A549 (cell line): ENCODE results near the gene CD164L2. TPM values are rescaled to one million over a fixed set of nuclear protein-coding genes. Genes with fewer than 3 reads are reported as not detected.

ENCODE experiments used
- ATAC-seq, 2 experiments: fragments of 200-7000 bp in 1 of 2; fragments of >200 bp in 1 of 2; cut with Nextera tagmentation in 1 of 2; cut with Tn5 transposase in 1 of 2; 3 replicates each; pipeline versions ENCODE4 v1.8.0 to v1.9.1; 2018 to 2020; ENCODE audit warnings: mild to moderate bottlenecking in 1 of 2, moderate library complexity in 1 of 2
- CTCF ChIA-PET: fragments of 300-600 bp; sonication (Branson Sonifier 250); formaldehyde crosslinking; extraction: SDS; loops from one replicate; lab custom pipeline; 2021; ENCODE audit warnings: antibody characterized with exemption, inconsistent platforms; lab: Yijun Ruan, JAX
- POLR2A ChIA-PET: fragments of 350-600 bp; formaldehyde crosslinking; extraction: SDS; loops from one replicate; lab custom pipeline; 2021; ENCODE audit warnings: antibody characterized with exemption, inconsistent platforms; lab: Yijun Ruan, JAX
- DNase-seq, 2 experiments: peaks; one replicate each; pipeline versions ENCODE4 v3.0.0 to v3.0.0-alpha.2; 2011 to 2016; ENCODE audit warnings: low read depth in 1 of 2, low spot score in 1 of 2
- FAIRE-seq: peaks from 2 replicates; lab custom pipeline; 2011; peaks lifted over from hg19 to GRCh38; lab: Jason Lieb, UNC
- H3K27ac ChIP-seq, 2 experiments: fragments of >200 bp; sonication (Bioruptor Twin); formaldehyde crosslinking; 3 replicates each; pipeline ENCODE4 v1.5.1; 2016 to 2017
- H3K4me1 ChIP-seq: fragments of >200 bp; sonication (Bioruptor Twin); formaldehyde crosslinking; 3 replicates; pipeline ENCODE4 v1.6.1; 2016
- H3K4me2 ChIP-seq: fragments of >200 bp; sonication (Bioruptor Twin); formaldehyde crosslinking; 3 replicates; pipeline ENCODE4 v1.6.1; 2016
- H3K4me3 ChIP-seq: fragments of >200 bp; sonication (Bioruptor Twin); formaldehyde crosslinking; 3 replicates; pipeline ENCODE4 v1.5.1; 2016
- H3K9me3 ChIP-seq: fragments of >200 bp; sonication (Bioruptor Twin); formaldehyde crosslinking; 3 replicates; pipeline ENCODE4 v1.6.1; 2016
- ATOH8 ChIP-seq: fragments of 250-450 bp; sonication (Bioruptor Pico); IDR thresholded peaks from 2 replicates; pipeline ENCODE4 v1.5.0; 2020; ENCODE audit warnings: low read depth, mild to moderate bottlenecking, moderate library complexity
- CBX2 ChIP-seq: fragments of 200-600 bp; sonication (generic); IDR thresholded peaks from 2 replicates; pipeline ENCODE4 v1.6.1; 2016; ENCODE audit warnings: low read depth, mild to moderate bottlenecking, borderline replicate concordance
- CHD2 ChIP-seq: fragments of 150-350 bp; IDR thresholded peaks from 2 replicates; pipeline ENCODE4 v1.6.1; 2014; ENCODE audit warnings: low read length; ENCODE audit not compliant: partially characterized antibody
- E2F6 ChIP-seq: IDR thresholded peaks from 2 replicates; pipeline ENCODE4 v1.6.1; 2012; ENCODE audit warnings: low read depth, borderline replicate concordance
- EHMT2 ChIP-seq: fragments of 200-600 bp; sonication (generic); IDR thresholded peaks from 2 replicates; pipeline ENCODE4 v1.6.1; 2016; ENCODE audit warnings: antibody characterized with exemption, low read depth, mild to moderate bottlenecking, moderate library complexity
- ELK1 ChIP-seq: fragments of 150-350 bp; IDR thresholded peaks from 2 replicates; pipeline ENCODE4 v1.6.1; 2014; ENCODE audit warnings: low read depth, mild to moderate bottlenecking, low read length
- EP300 ChIP-seq, 2 experiments: fragments of >200 bp; sonication (Bioruptor Twin); formaldehyde crosslinking; IDR thresholded peaks; 2 replicates in 1 of 2; 3 replicates in 1 of 2; pipeline ENCODE4 v1.6.1; 2016 to 2017
- ESRRA ChIP-seq: fragments of 150-350 bp; IDR thresholded peaks from 2 replicates; pipeline ENCODE4 v1.6.1; 2014; ENCODE audit warnings: mild to moderate bottlenecking, low read length, borderline replicate concordance
- FOSB ChIP-seq: fragments of 250-450 bp; sonication (Bioruptor Pico); IDR thresholded peaks from 2 replicates; pipeline ENCODE4 v1.5.0; 2020; ENCODE audit warnings: mild to moderate bottlenecking, moderate library complexity
- FOXS1 ChIP-seq: fragments of 250-450 bp; sonication (Bioruptor Pico); IDR thresholded peaks from 2 replicates; pipeline ENCODE4 v1.5.0; 2020; ENCODE audit warnings: mild to moderate bottlenecking, moderate library complexity
- JUNB ChIP-seq: fragments of >200 bp; sonication (Bioruptor Twin); formaldehyde crosslinking; IDR thresholded peaks from 2 replicates; pipeline ENCODE4 v1.6.1; 2016
- KDM1A ChIP-seq: fragments of 200-600 bp; sonication (generic); IDR thresholded peaks from 2 replicates; pipeline ENCODE4 v1.6.1; 2016; ENCODE audit warnings: low read depth, mild to moderate bottlenecking
- NFE2L2 ChIP-seq: fragments of 150-350 bp; conservative IDR thresholded peaks from 2 replicates; pipeline ENCODE4 v1.6.1; 2014; ENCODE audit warnings: low read length
- NR3C1 ChIP-seq: fragments of >200 bp; sonication (Bioruptor Twin); formaldehyde crosslinking; IDR thresholded peaks from 3 replicates; pipeline ENCODE4 v1.6.1; 2017
- PBX3 ChIP-seq: IDR thresholded peaks from 2 replicates; pipeline ENCODE4 v1.6.1; 2012
- POLR2A ChIP-seq: IDR thresholded peaks from 2 replicates; pipeline ENCODE4 v1.6.1; 2012; ENCODE audit warnings: mild to moderate bottlenecking, low read length
- RARB ChIP-seq: fragments of 250-450 bp; sonication (Bioruptor Pico); IDR thresholded peaks from 2 replicates; pipeline ENCODE4 v1.8.0; 2021; ENCODE audit warnings: mild to moderate bottlenecking, moderate library complexity
- REST ChIP-seq: fragments of 200-600 bp; sonication (generic); IDR thresholded peaks from 2 replicates; pipeline ENCODE4 v1.6.1; 2016; ENCODE audit warnings: antibody characterized with exemption, mild to moderate bottlenecking, moderate library complexity
- SMC3 ChIP-seq: fragments of >200 bp; sonication (Bioruptor Twin); formaldehyde crosslinking; IDR thresholded peaks from 3 replicates; pipeline ENCODE4 v1.6.1; 2018; ENCODE audit warnings: inconsistent platforms
- ZSCAN20 ChIP-seq: fragments of 250-450 bp; sonication (Bioruptor Pico); IDR thresholded peaks from 2 replicates; pipeline ENCODE4 v1.8.0; 2022; ENCODE audit warnings: mild to moderate bottlenecking, moderate library complexity
- WGBS: methylation state at CpG from one replicate; pipeline ENCODE4 v1.1.6; 2017; ENCODE audit errors: missing lambda C conversion rate; 5-methylcytosine and 5-hydroxymethylcytosine counted together
- polyA plus RNA-seq, 4 experiments: library from polyadenylated mRNA; depleted of rRNA in 3 of 4; stranded (reverse); fragments of >200 nt; fragmentation: RNase III in 1 of 4; extraction: RNeasy Plus Mini Kit Qiagen cat#74134 plus additional on column Dnase treatment in 1 of 4; gene quantifications; 2 replicates in 3 of 4; 3 replicates in 1 of 4; pipeline ENCODE4 v1.2.3, GENCODE V29; 2011 to 2017

The CD164L2 gene
- polyA plus RNA-seq, 2 of the 4 experiments (the other 2 are of a cell fraction): not detected

- POLR2A ChIA-PET: no interaction called here
- CTCF ChIA-PET: interaction anchor here (0.7 to 12.1 kb wide), 4 partner anchors 24 to 246 kb away, joined by 3 to 134 read pairs (median 8); partner anchors contain the start of gene SYTL1
- TF ChIP-seq NFE2L2: no peak
- TF ChIP-seq CHD2: no peak
- TF ChIP-seq EP300 (IDR thresholded peaks at IDR 0.05): no peak
- no peak for TF ChIP-seq RARB (CRISPR knock-in tag)
- TF ChIP-seq SMC3: no peak
- ATAC-seq (no peak), FAIRE-seq (no peak), DNase-seq (no peak)
- Histone ChIP-seq H3K9me3 (no peaks in the 10 kb centered on the region), H3K4me1 (peaks cover 7% of the 10 kb centered on the region), H3K4me3 (no peak overlapping the region), H3K27ac (no peak overlapping the region), H3K4me2 (no peak overlapping the region)
- 89% methylated on average over 43 of the region's 71 CpGs for WGBS
Observed at GRCh38 chr1:27360159-27361043, 22.7 kb downstream of the CD164L2 start.

GRCh38 chr1:27359822-27360158 lies 23.3 kb downstream of the CD164L2 start:
- no peak overlapping the region for H3K27ac ChIP-seq
- H3K4me3 ChIP-seq: no peak overlapping the region
- no peak for DNase-seq
- POLR2A ChIA-PET: no interaction called here
- WGBS: 91% methylated on average over 8 of the region's 9 CpGs
- no peak for ATAC-seq
- H3K4me2 ChIP-seq: no peak overlapping the region
- no peak for FAIRE-seq
- H3K9me3 ChIP-seq: no peaks in the 10 kb centered on the region
- peaks cover 2% of the 10 kb centered on the region; the same call in 2 of the 3 replicates for H3K4me1 ChIP-seq
- TF ChIP-seq NR3C1: no peak
- TF ChIP-seq PBX3: no peak
- TF ChIP-seq CBX2: no peak
- no peak for TF ChIP-seq ATOH8 (CRISPR knock-in tag)
- no peak for TF ChIP-seq POLR2A
- TF ChIP-seq ESRRA: no peak
- no peak for TF ChIP-seq FOXS1 (CRISPR knock-in tag)
- no peak for TF ChIP-seq NFE2L2
- no peak for TF ChIP-seq JUNB
- TF ChIP-seq KDM1A: no peak
- TF ChIP-seq, all 56 proteins: peak for 0
- CTCF ChIA-PET: interaction anchor here (2.6 to 12.1 kb wide), 3 partner anchors 23 to 31 kb away, joined by 8 to 134 read pairs (median 21); partner anchors contain the start of genes GPR3 and SYTL1

GRCh38 chr1:27358928-27359313 lies 24.2 kb downstream of the CD164L2 start:
- DNase-seq (no peak), FAIRE-seq (no peak), ATAC-seq (no peak)
- Histone ChIP-seq H3K9me3 (no peaks in the 10 kb centered on the region), H3K4me1 (no peaks in the 10 kb centered on the region), H3K4me2 (no peak overlapping the region), H3K4me3 (no peak overlapping the region), H3K27ac (no peak overlapping the region)
- ChIA-PET POLR2A (no interaction called here), CTCF (interaction anchor here (0.7 to 12.1 kb wide), 12 partner anchors 9 to 247 kb away, joined by 3 to 134 read pairs (median 18); partner anchors contain the start of genes CD164L2, GPR3, MAP3K6 and SYTL1)
- TF ChIP-seq EHMT2 (no peak), FOSB (no peak), E2F6 (no peak), REST (no peak), ELK1 (no peak), ZSCAN20 (CRISPR knock-in tag) (no peak), ESRRA (no peak), JUNB (no peak)
- WGBS: 96% methylated on average over 5 of the region's 5 CpGs
